ENCODE results near the gene HSP90AB1. TPM values are rescaled to one million over a fixed set of nuclear protein-coding genes. Genes with fewer than 3 reads are reported as not detected.

The HSP90AB1 gene
- total RNA-seq, 2 experiments from 2014 or later: 2,366 to 2,390 TPM

- CTCF ChIA-PET: interaction anchor here (1.0 to 2.7 kb wide), 7 partner anchors 9 to 46 kb away, joined by 3 to 22 read pairs (median 5); partner anchors contain the start of gene SLC35B2
- POLR2A ChIA-PET: interaction anchor here (1.0 to 4.6 kb wide), 8 partner anchors 8 to 140 kb away, joined by 3 to 92 read pairs (median 17); partner anchors contain the start of genes CDC5L, SLC29A1 and SLC35B2
These were observed 719 bp downstream of the HSP90AB1 start for GRCh38 chr6:44247338-44248302.

DNA sequence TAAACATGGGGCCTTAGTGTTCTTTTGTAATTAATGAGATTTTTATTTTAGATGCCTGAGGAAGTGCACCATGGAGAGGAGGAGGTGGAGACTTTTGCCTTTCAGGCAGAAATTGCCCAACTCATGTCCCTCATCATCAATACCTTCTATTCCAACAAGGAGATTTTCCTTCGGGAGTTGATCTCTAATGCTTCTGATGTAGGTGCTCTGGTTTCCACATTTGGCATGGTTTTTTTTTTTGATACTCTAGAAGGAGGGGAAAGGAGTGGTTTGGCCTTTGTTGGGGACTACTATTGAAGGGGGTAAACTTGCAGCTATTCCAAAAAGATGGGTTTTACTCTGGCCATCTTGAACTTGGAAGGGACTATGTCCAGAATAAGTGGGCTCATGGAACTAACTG lies 1.7 kb downstream of the HSP90AB1 start:
- CTCF ChIA-PET: interaction anchor here (1.1 to 2.7 kb wide), 3 partner anchors 9 to 16 kb away, joined by 3 to 22 read pairs (median 6); partner anchors contain the start of gene SLC35B2

GRCh38 chr6:44249082-44249748 lies 2.3 kb downstream of the HSP90AB1 start:
- ChIA-PET CTCF (interaction anchor here (1.1 to 2.7 kb wide), 2 partner anchors 8 to 15 kb away, joined by 3 to 22 read pairs; partner anchors contain the start of gene SLC35B2), POLR2A (interaction anchor here (4.0 to 4.2 kb wide), 2 partner anchors 7 to 14 kb away, joined by 50 to 92 read pairs; partner anchors contain the start of gene SLC35B2)

More for the DNA sequence above, 1.7 kb downstream of the HSP90AB1 start:
- POLR2A ChIA-PET: interaction anchor here (3.4 to 4.6 kb wide), 4 partner anchors 7 to 25 kb away, joined by 27 to 92 read pairs (median 48); partner anchors contain the start of genes SLC29A1 and SLC35B2

DNA sequence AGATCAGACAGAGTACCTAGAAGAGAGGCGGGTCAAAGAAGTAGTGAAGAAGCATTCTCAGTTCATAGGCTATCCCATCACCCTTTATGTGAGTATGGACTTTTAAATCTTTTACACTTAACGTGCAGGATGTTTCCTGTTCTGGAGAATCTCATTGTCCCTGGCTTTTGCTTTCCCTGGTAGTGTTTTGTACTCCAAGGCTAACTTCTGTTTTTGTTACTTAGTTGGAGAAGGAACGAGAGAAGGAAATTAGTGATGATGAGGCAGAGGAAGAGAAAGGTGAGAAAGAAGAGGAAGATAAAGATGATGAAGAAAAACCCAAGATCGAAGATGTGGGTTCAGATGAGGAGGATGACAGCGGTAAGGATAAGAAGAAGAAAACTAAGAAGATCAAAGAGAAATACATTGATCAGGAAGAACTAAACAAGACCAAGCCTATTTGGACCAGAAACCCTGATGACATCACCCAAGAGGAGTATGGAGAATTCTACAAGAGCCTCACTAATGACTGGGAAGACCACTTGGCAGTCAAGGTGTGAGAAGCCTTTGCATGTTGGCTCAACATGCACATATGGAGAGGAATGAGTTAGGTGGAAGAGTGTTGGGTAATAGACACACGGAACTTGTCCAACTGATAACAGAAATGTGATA lies 3.3 kb downstream of the HSP90AB1 start:
- POLR2A ChIA-PET: no interaction called here
- CTCF ChIA-PET: no interaction called here

DNA sequence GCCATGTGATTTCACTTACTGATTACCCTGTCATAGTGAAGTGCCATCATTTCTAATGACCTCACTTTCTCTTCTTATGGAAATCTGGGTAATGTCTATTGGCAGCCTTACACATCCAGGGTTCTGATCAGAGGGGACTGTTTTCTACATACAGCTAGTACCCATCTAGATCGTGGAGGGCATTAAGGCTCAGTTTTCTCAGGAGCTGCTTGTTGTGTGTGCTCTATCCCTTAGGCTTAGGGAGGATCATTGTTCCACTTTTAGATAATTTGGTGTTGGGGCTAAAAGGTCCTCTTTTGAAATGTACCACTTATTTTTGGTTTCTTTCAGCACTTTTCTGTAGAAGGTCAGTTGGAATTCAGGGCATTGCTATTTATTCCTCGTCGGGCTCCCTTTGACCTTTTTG lies 3.8 kb downstream of the HSP90AB1 start:
- ChIA-PET CTCF (no interaction called here), POLR2A (no interaction called here)

DNA sequence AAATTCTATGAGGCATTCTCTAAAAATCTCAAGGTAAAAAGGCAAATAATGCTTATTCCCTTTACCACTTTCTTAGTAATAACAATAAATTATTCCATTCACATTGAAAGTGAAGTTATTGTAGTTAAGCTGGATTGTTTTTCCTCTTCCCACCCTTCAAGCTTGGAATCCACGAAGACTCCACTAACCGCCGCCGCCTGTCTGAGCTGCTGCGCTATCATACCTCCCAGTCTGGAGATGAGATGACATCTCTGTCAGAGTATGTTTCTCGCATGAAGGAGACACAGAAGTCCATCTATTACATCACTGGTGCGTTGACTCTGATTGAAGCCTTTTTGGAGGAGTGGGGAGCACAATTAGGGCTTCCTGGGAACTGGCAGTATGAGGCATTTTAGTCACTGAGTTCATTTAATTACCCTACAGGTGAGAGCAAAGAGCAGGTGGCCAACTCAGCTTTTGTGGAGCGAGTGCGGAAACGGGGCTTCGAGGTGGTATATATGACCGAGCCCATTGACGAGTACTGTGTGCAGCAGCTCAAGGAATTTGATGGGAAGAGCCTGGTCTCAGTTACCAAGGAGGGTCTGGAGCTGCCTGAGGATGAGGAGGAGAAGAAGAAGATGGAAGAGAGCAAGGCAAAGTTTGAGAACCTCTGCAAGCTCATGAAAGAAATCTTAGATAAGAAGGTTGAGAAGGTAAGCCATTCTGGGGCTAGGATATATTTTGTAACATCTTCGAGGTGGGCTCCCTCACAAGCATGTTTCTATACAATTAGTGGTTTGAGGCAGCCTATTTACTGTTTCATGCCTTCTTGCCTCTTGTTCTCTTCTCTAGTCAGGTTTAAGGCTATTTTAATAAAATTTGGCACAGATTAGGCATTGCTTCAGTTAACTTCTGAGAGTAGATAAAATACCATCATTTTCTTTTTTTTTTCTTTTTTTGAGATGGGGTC lies 4.9 kb downstream of the HSP90AB1 start:
- POLR2A ChIA-PET: interaction anchor here (0.8 kb wide), 1 partner anchor 13 kb away, joined by 4 read pairs; no protein-coding TSS in a partner anchor
- CTCF ChIA-PET: no interaction called here

DNA sequence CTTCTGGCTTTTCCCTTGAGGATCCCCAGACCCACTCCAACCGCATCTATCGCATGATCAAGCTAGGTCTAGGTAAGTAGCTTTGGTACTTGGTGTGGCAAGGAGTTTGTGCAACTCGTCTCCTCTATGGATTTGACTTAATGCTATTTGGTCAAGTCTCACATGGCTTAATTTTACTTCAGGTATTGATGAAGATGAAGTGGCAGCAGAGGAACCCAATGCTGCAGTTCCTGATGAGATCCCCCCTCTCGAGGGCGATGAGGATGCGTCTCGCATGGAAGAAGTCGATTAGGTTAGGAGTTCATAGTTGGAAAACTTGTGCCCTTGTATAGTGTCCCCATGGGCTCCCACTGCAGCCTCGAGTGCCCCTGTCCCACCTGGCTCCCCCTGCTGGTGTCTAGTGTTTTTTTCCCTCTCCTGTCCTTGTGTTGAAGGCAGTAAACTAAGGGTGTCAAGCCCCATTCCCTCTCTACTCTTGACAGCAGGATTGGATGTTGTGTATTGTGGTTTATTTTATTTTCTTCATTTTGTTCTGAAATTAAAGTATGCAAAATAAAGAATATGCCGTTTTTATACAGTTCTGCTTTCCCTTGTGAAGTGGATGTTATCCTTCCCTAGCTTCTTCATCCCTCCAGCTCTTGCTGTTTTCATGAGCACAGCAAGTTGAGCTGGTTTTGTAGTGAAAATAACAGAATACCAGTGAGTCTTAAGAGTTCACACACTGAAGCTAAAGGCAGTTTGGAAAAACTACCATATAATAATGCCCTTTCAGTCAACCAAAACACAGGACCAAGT lies 6.6 kb downstream of the HSP90AB1 start:
- ChIA-PET POLR2A (interaction anchor here (1.1 kb wide), 1 partner anchor 16 kb away, joined by 4 read pairs; no protein-coding TSS in a partner anchor), CTCF (interaction anchor here (2.0 to 2.1 kb wide), 2 partner anchors 11 to 31 kb away, joined by 5 to 10 read pairs; partner anchors contain the start of gene NFKBIE)

DNA sequence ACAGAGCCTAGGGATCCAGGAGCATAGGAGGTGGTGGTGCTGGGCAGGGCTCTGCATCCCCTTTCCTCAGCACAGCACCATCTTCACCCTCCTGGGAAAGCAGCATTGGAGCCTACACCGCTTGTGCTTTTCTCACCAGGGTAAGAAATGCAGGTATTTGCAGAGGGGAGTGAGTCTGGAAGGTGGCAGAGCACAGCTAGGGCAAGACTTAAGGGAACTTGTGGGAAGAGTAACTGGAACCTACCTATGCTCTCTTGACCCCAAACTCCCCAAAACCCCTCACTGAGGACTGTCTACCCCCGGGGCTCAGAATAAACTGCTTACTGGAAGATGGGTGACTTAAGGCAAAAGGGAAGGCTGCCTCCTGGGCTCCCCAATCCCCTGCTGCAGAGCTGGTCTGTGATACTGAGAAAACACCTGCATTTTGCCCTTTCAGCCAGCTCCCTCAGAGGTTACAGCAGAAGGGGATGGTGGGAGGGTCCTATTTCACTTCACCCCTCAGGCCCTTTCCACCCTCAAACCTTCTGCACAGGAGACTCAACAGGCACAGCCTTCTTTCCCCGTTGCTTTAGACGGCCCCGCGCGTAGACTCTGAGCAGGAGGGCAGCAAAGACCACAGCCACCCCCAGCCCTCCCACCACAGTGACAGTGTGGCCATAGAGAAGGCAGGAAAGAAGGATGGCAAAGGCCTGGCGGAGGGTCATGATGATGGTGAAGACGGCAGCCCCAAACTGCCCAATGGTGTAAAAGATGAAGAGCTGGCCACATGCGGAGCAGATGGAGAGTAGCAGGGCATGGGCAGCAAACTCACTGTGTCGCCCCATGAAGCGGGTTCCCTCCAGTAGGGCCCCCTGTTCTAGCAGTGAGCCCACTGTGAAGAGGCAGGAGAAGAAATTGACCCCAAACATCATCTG lies 7.5 kb downstream of the HSP90AB1 start:
- POLR2A ChIA-PET: interaction anchor here (0.7 to 3.7 kb wide), 4 partner anchors 8 to 158 kb away, joined by 3 to 92 read pairs (median 6); partner anchors contain the start of gene HSP90AB1

GRCh38 chr6:44255105-44255808 lies 8.4 kb downstream of the HSP90AB1 start:
- ChIA-PET CTCF (interaction anchor here (1.1 to 2.1 kb wide), 3 partner anchors 10 to 20 kb away, joined by 3 to 10 read pairs (median 10); partner anchors contain the start of gene NFKBIE), POLR2A (interaction anchor here (0.6 to 3.7 kb wide), 4 partner anchors 8 to 85 kb away, joined by 3 to 92 read pairs (median 7); partner anchors contain the start of genes HSP90AB1 and SLC29A1)

More for the DNA sequence above, 7.5 kb downstream of the HSP90AB1 start:
- CTCF ChIA-PET: interaction anchor here (1.1 to 2.1 kb wide), 3 partner anchors 10 to 32 kb away, joined by 3 to 10 read pairs (median 5); partner anchors contain the start of gene NFKBIE

DNA sequence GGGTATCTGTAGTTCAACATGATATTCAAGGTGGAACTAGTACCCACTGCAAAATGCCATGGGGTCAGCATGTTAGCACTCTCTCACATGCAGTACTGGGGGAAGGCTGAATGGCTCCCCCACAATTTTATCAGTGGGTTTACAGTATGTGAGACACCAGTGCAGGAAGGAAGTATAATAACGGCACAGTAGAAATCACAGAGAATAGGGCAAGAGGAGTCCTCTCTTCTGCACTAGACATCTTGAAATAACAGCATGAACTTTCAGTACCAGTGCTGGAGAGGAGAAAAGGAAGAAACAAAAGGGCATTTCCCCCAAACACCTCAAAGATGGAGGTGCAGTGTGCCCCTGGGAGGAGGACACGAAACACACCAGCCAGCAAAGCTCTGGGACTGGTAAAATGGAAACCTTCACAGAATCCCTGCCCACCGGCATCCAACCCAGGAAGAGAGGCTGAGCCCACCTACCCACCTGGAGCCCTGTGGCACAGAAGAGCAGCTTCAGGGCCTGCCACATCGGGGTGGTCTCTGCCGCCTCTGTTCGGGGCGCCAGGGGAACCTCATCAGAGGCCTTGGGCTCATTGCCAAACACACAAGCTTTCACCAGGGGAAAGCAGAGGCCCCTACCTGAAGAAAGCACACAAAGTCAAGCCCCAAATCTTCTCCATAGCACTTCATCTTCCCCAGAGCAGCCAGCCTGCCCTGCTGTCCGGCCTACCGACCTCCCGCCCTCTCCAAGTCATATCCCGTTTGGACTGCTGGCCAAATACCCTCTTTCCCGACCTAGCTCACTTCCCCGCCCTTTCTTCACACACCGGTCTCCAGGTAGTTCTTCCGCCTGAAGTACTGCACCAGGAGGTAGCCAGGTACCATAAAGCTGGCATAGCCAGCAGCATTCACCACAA lies 9.2 kb downstream of the HSP90AB1 start:
- POLR2A ChIA-PET: interaction anchor here (0.6 to 3.7 kb wide), 5 partner anchors 8 to 84 kb away, joined by 3 to 92 read pairs (median 5); partner anchors contain the start of genes HSP90AB1 and SLC29A1
- CTCF ChIA-PET: interaction anchor here (0.6 to 2.3 kb wide), 12 partner anchors 9 to 105 kb away, joined by 3 to 22 read pairs (median 6); partner anchors contain the start of genes HSP90AB1 and SLC29A1

DNA sequence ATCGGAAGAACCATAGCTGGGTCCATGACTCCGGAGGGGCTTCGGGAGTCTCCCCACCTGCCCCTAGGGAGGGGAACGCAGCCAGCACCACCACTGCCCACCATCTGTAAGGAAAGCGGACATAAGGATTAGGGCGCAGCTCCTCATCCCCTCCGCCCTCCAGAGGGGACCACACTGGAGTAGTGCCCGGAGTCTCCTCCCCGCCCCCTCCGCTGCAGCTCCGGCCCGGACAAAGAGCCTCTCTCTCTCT lies 9.8 kb downstream of the HSP90AB1 start:
- ChIA-PET POLR2A (interaction anchor here (1.1 to 3.7 kb wide), 2 partner anchors 10 to 14 kb away, joined by 4 to 92 read pairs; partner anchors contain the start of gene HSP90AB1), CTCF (interaction anchor here (0.7 to 2.3 kb wide), 12 partner anchors 9 to 105 kb away, joined by 3 to 22 read pairs (median 6); partner anchors contain the start of genes AARS2, HSP90AB1 and SLC29A1)

- POLR2A ChIA-PET: interaction anchor here (1.1 to 3.7 kb wide), 2 partner anchors 10 to 14 kb away, joined by 4 to 92 read pairs; partner anchors contain the start of gene HSP90AB1
- CTCF ChIA-PET: interaction anchor here (0.7 to 2.3 kb wide), 12 partner anchors 10 to 106 kb away, joined by 3 to 22 read pairs (median 6); partner anchors contain the start of genes AARS2, HSP90AB1 and SLC29A1
These were observed 10.3 kb downstream of the HSP90AB1 start, which contains the start of gene SLC35B2 for GRCh38 chr6:44257025-44257752. TSS of gene SLC35B2 (minus strand) at chr6:44257528. CDS start at chr6:44257410, 118 bp downstream.
